Neural cell (in vitro differentiated cells): Measurements from ENCODE around the gene HEATR5B. TPM values are rescaled to one million over a fixed set of nuclear protein-coding genes. Genes with fewer than 3 reads are reported as not detected.

Experiments
- H2AFZ ChIP-seq: fragments of 200-600, 300-800 bp; sonication (generic), shearing (Covaris generic); 2 replicates; pipeline ENCODE4 v1.6.0; 2014; ENCODE audit warnings: low read depth, mild to moderate bottlenecking, antibody characterized with exemption, low read length, moderate library complexity
- H3F3A ChIP-seq: fragments of 200-600 bp; shearing (Covaris generic); 2 replicates; pipeline ENCODE4 v1.6.1; 2016; ENCODE audit warnings: mild to moderate bottlenecking, moderate library complexity, mixed read lengths, antibody characterized with exemption, low read length; ENCODE audit not compliant: insufficient read depth, poor library complexity, severe bottlenecking
- H3K27ac ChIP-seq: fragments of 200-600, 300-800 bp; sonication (generic), shearing (Covaris generic); 2 replicates; pipeline ENCODE4 v1.5.1; 2014; ENCODE audit warnings: mild to moderate bottlenecking, low read length, moderate library complexity
- H3K27me3 ChIP-seq: fragments of 300-800, 200-600 bp; sonication (generic), shearing (Covaris generic); 2 replicates; pipeline ENCODE4 v1.6.0; 2014; ENCODE audit warnings: mild to moderate bottlenecking, low read depth, low read length, moderate library complexity; ENCODE audit not compliant: insufficient read depth
- H3K36me3 ChIP-seq: fragments of 300-800, 200-600 bp; sonication (generic), shearing (Covaris generic); 2 replicates; pipeline ENCODE4 v1.5.1; 2014; ENCODE audit warnings: mild to moderate bottlenecking, antibody characterized with exemption, low read length, moderate library complexity; ENCODE audit not compliant: insufficient read depth
- H3K4me2 ChIP-seq: fragments of 300-800, 200-600 bp; sonication (generic), shearing (Covaris generic); 2 replicates; pipeline ENCODE4 v1.6.0; 2014; ENCODE audit warnings: mild to moderate bottlenecking, low read length
- H3K4me3 ChIP-seq: fragments of 300-800, 200-600 bp; sonication (generic), shearing (Covaris generic); 2 replicates; pipeline ENCODE4 v1.5.1; 2014; ENCODE audit warnings: mild to moderate bottlenecking, low read length, moderate library complexity
- H3K79me2 ChIP-seq: fragments of 200-600 bp; shearing (Covaris generic); replicated peaks from 2 replicates; pipeline ENCODE4 v1.6.0; 2014; ENCODE audit warnings: mild to moderate bottlenecking, low read length, moderate library complexity; ENCODE audit not compliant: insufficient read depth
- H3K9ac ChIP-seq: fragments of 300-800, 200-600 bp; sonication (generic), shearing (Covaris generic); 2 replicates; pipeline ENCODE4 v1.6.1; 2016; ENCODE audit warnings: mild to moderate bottlenecking, low read length, mixed read lengths
- H3K9me2 ChIP-seq: fragments of 200-600 bp; shearing (Covaris generic); 2 replicates; pipeline ENCODE4 v1.6.1; 2016; ENCODE audit warnings: mild to moderate bottlenecking, low read length, mixed read lengths; ENCODE audit not compliant: insufficient read depth
- H3K9me3 ChIP-seq: fragments of 200-600, 300-800 bp; sonication (generic), shearing (Covaris generic); 2 replicates; pipeline ENCODE4 v1.6.1; 2016; ENCODE audit warnings: mild to moderate bottlenecking, mixed run types, low read length, moderate library complexity, mixed read lengths
- H4K20me1 ChIP-seq: fragments of 200-600 bp; shearing (Covaris generic); 2 replicates; pipeline ENCODE4 v1.6.1; 2016; ENCODE audit warnings: mild to moderate bottlenecking, mixed run types; ENCODE audit not compliant: insufficient read depth
- CTCF ChIP-seq: fragments of 450-650 bp; IDR thresholded peaks from 2 replicates; pipeline ENCODE4 v1.5.1; 2014; ENCODE audit warnings: antibody characterized with exemption, mild to moderate bottlenecking, moderate library complexity; ENCODE audit not compliant: poor library complexity, severe bottlenecking
- EP300 ChIP-seq: fragments of 450-650 bp; conservative IDR thresholded peaks from 2 replicates; pipeline ENCODE4 v1.6.1; 2014; ENCODE audit warnings: antibody characterized with exemption, mild to moderate bottlenecking, moderate library complexity; ENCODE audit not compliant: poor library complexity, severe bottlenecking
- EZH2 ChIP-seq: fragments of 200-600, 300-800 bp; shearing (Covaris generic), sonication (generic); IDR thresholded peaks from 2 replicates; pipeline ENCODE4 v1.6.1; 2014; ENCODE audit warnings: antibody characterized with exemption, low read length, borderline replicate concordance, mild to moderate bottlenecking; ENCODE audit not compliant: insufficient read depth, poor library complexity, severe bottlenecking
- MXI1 ChIP-seq: fragments of 450-650 bp; conservative IDR thresholded peaks from 2 replicates; pipeline ENCODE4 v1.6.1; 2014; ENCODE audit warnings: antibody characterized with exemption, mild to moderate bottlenecking; ENCODE audit not compliant: poor library complexity, severe bottlenecking
- POLR2AphosphoS5 ChIP-seq: IDR thresholded peaks from 2 replicates; pipeline ENCODE4 v1.6.1; 2012
- RAD21 ChIP-seq: fragments of 450-650 bp; conservative IDR thresholded peaks from 2 replicates; pipeline ENCODE4 v1.6.1; 2014; ENCODE audit warnings: antibody characterized with exemption, mild to moderate bottlenecking, moderate library complexity
- REST ChIP-seq: IDR thresholded peaks from 2 replicates; pipeline ENCODE4 v1.6.1; 2012; ENCODE audit warnings: borderline replicate concordance
- SMC3 ChIP-seq: fragments of 450-650 bp; conservative IDR thresholded peaks from 2 replicates; pipeline ENCODE4 v1.6.1; 2014; ENCODE audit warnings: antibody characterized with exemption, mild to moderate bottlenecking, moderate library complexity; ENCODE audit not compliant: poor library complexity
- TAF1 ChIP-seq: IDR thresholded peaks from 2 replicates; pipeline ENCODE4 v1.6.1; 2012; ENCODE audit warnings: low read depth
- polyA plus RNA-seq: library from polyadenylated mRNA; depleted of rRNA; stranded (reverse); fragments of >200 nt; gene quantifications from 2 replicates; pipeline ENCODE4 v1.2.3, GENCODE V29; 2014

HEATR5B gene
- polyA plus RNA-seq, 1 donor from 2014 or later = 46.0 TPM

DNA sequence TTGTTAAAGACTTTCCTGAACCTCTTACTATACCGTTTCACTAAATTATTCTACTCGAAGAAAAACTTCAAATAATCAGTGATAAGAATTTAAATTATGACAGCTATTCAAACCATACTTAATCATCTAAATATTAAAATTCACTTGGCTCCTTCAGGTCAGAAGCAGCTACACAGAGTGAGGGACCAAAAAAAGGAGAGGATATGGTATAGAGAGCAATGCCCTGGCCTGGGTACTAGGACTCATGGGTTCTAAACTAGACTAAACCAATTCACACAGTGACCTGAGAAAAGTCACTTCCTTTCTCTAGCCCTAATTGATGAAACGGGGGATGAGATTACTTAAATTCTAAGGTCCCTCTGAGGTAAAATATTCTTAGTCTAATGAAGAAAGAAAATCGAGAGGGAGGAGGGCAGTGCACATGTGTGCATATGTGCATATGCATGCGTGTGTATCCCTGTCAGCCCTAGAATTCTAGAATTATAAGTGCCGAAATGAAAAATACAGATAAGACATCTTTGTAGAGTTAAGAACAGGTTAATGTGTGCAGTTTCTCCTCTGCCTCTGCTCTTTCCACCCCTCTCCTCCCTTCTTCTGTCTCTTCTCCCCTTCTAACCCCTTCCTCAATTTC, 129.1 kb downstream of the HEATR5B start:
- TF ChIP-seq EZH2 (no peak), EP300 (no peak), POLR2AphosphoS5 (no peak), TAF1 (no peak), MXI1 (no peak), REST (no peak), CTCF (no peak), RAD21 (no peak), SMC3 (no peak)
- Histone ChIP-seq H3K27ac (no peak overlapping the region), H3K4me2 (no peak overlapping the region), H2AFZ (no peak overlapping the region), H3K9me3 (no peaks in the 10 kb centered on the region), H3K27me3 (no peaks in the 10 kb centered on the region), H3K36me3 (no peaks in the 10 kb centered on the region), H3F3A (no peaks in the 10 kb centered on the region), H3K79me2 (no peaks in the 10 kb centered on the region), H4K20me1 (no peaks in the 10 kb centered on the region), H3K9ac (no peak overlapping the region), H3K9me2 (no peaks in the 10 kb centered on the region), H3K4me3 (no peak overlapping the region)

DNA sequence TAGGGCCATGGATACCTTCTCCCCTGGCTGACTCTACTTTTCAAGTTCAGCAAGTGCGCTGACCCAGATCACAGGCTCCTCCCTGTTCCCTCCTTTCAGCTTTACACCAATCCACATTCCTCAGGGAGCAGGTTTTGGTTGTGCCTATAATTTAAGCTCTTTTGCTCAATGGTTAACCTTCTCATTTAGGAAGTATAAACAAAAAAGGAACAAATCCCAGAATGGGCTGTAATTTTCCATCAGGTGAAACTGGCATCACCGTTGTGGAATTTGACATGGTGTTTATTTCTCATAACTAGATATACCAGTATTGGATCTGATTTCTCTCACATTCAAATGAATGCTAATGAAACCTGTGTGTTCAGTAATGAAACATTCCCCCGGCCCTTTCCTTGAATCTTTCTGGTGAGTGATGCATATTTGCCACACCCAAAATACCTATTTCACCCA, 131.4 kb downstream of the HEATR5B start:
- no peaks in the 10 kb centered on the region for H4K20me1 ChIP-seq
- no peak for TF ChIP-seq TAF1
- no peak for TF ChIP-seq POLR2AphosphoS5
- TF ChIP-seq REST = no peak
- TF ChIP-seq CTCF = no peak
- TF ChIP-seq RAD21 = no peak
- TF ChIP-seq EP300 = no peak
- no peak for TF ChIP-seq SMC3

More for the DNA sequence above, 131.4 kb downstream of the HEATR5B start:
- Histone ChIP-seq H3K4me2 (no peak overlapping the region), H3K9me2 (no peaks in the 10 kb centered on the region), H3K9me3 (no peaks in the 10 kb centered on the region), H3K27ac (no peak overlapping the region), H3K4me3 (no peak overlapping the region), H3K27me3 (no peaks in the 10 kb centered on the region), H2AFZ (no peak overlapping the region), H3F3A (no peaks in the 10 kb centered on the region), H3K9ac (no peak overlapping the region), H3K79me2 (no peaks in the 10 kb centered on the region), H3K36me3 (no peaks in the 10 kb centered on the region)
